Measurements from ENCODE around the gene VEZF1.

The VEZF1 gene

DNA sequence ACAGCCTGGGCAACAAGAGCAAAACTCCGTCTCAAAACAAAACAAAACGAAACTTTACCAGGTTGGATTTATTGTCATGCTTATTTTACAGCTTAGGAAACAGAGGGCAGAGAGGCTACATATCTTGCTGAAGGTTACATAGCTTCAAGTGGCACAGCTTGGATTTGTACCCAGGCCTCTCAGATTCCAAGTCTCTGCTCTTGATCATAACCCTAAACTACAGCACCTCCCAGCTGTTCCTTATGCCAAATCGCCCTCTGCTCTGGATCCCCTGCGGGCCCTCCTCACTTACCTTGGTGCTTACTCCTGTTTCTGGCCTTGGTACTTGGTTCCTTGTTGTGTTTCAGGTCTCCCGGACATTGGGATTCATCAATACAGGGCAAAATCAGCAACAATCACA lies 21.2 kb downstream of the VEZF1 start:
- H3K4me3 ChIP-seq (ENCODE audit: insufficient read depth, low read length, poor library complexity, severe bottlenecking): no peak overlapping the region
- TF ChIP-seq, protein P1, sequence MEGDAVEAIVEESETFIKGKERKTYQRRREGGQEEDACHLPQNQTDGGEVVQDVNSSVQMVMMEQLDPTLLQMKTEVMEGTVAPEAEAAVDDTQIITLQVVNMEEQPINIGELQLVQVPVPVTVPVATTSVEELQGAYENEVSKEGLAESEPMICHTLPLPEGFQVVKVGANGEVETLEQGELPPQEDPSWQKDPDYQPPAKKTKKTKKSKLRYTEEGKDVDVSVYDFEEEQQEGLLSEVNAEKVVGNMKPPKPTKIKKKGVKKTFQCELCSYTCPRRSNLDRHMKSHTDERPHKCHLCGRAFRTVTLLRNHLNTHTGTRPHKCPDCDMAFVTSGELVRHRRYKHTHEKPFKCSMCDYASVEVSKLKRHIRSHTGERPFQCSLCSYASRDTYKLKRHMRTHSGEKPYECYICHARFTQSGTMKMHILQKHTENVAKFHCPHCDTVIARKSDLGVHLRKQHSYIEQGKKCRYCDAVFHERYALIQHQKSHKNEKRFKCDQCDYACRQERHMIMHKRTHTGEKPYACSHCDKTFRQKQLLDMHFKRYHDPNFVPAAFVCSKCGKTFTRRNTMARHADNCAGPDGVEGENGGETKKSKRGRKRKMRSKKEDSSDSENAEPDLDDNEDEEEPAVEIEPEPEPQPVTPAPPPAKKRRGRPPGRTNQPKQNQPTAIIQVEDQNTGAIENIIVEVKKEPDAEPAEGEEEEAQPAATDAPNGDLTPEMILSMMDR (IDR thresholded peaks at IDR 0.05; ENCODE audit: insufficient read depth, low read length, poor library complexity, severe bottlenecking): no peak
- no peak for TF ChIP-seq EZH2phosphoT487 (conservative IDR thresholded peaks at IDR 0.05; ENCODE audit: low read length)
- no peak overlapping the region for H2AFZ ChIP-seq (ENCODE audit: low read depth, low read length, severe bottlenecking)
- no peak overlapping the region for H3K4me2 ChIP-seq (ENCODE audit: low read depth, low read length, poor library complexity, severe bottlenecking)
- H3K79me2 ChIP-seq (ENCODE audit: insufficient read depth, low read length): no peaks in the 10 kb centered on the region
- H3K27ac ChIP-seq (ENCODE audit: low read depth, low read length): no peak overlapping the region
- no peak overlapping the region for H3K9ac ChIP-seq (ENCODE audit: low read length)
- H3K9me2 ChIP-seq (replicated peaks; ENCODE audit: insufficient read depth, low read length): no peaks in the 10 kb centered on the region
- H4K20me1 ChIP-seq (ENCODE audit: low read depth, low read length): no peaks in the 10 kb centered on the region
- H3K36me3 ChIP-seq (ENCODE audit: low read length): no peaks in the 10 kb centered on the region
- no peaks in the 10 kb centered on the region for H3F3A ChIP-seq (ENCODE audit: insufficient read depth)
- no peaks in the 10 kb centered on the region for H3K9me3 ChIP-seq (ENCODE audit: insufficient read depth, low read length)
- no peaks in the 10 kb centered on the region for H3K27me3 ChIP-seq (ENCODE audit: low read length)

DNA sequence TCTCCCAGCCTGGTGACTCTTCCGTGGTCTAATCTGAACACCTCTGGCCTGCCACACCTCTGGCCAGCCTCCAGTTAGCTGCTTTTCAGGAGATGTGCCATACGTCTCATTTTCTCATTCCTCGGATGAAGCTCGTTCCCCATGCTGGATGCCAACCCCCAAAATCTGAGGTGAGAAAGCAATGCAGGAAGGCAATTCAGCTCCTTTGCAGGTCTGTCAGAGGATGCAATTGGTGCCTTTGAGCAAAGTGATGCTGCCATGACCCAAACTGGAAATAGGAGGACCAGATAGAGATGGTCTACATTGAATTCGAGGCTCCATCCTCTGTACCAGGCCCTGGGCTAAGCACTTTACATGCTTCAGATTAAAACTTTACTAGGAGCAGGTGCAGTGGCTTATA lies 21.8 kb downstream of the VEZF1 start:
- no peaks in the 10 kb centered on the region for H3K36me3 ChIP-seq (ENCODE audit: low read length)
- H3F3A ChIP-seq (ENCODE audit: insufficient read depth): no peaks in the 10 kb centered on the region
- TF ChIP-seq, protein P1 (IDR thresholded peaks at IDR 0.05; ENCODE audit: insufficient read depth, low read length, poor library complexity, severe bottlenecking): no peak
- no peak for TF ChIP-seq EZH2phosphoT487 (conservative IDR thresholded peaks at IDR 0.05; ENCODE audit: low read length)
- no peak overlapping the region for H2AFZ ChIP-seq (ENCODE audit: low read depth, low read length, severe bottlenecking)
- H3K27ac ChIP-seq (ENCODE audit: low read depth, low read length): no peak overlapping the region
- H3K79me2 ChIP-seq (ENCODE audit: insufficient read depth, low read length): no peaks in the 10 kb centered on the region
- no peaks in the 10 kb centered on the region for H3K9me2 ChIP-seq (replicated peaks; ENCODE audit: insufficient read depth, low read length)
- H3K9me3 ChIP-seq (ENCODE audit: insufficient read depth, low read length): no peaks in the 10 kb centered on the region
- no peak overlapping the region for H3K9ac ChIP-seq (ENCODE audit: low read length)
- no peak overlapping the region for H3K4me2 ChIP-seq (ENCODE audit: low read depth, low read length, poor library complexity, severe bottlenecking)
- no peaks in the 10 kb centered on the region for H3K27me3 ChIP-seq (ENCODE audit: low read length)
- no peaks in the 10 kb centered on the region for H4K20me1 ChIP-seq (ENCODE audit: low read depth, low read length)
- H3K4me3 ChIP-seq (ENCODE audit: insufficient read depth, low read length, poor library complexity, severe bottlenecking): no peak overlapping the region

DNA sequence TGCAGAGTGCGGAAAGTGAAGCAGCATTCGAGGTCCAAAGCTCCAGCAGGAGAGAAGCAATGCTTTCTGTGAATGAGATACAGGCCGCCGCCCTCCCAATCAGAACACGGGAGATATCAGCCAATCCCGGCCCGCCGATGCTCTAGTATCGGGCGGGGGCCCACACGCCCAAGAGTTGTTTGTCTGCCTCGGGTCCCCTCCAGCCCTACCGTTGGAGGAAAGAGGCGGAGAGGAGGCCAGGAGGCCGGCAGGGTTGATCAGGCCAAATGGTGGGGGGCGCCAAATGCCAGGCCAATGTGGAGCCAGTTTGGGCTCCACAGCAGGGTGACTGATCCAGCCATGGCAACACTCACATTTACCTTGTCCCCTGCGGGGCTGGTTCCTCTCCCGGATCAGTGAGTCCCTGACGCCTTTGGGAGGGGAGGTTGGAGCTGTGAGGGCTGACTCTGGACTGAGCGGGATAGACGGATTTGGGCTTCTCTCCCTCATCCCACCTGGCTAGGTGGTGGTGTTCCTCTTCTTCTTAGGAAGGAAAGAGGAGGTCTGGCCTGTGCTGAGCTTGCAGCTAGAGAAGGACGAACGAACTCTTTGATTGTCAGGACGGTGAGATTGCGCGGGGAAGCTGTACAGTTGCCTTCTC lies 22.4 kb downstream of the VEZF1 start:
- H4K20me1 ChIP-seq (ENCODE audit: low read depth, low read length): no peaks in the 10 kb centered on the region
- H3K27ac ChIP-seq (ENCODE audit: low read depth, low read length): no peak overlapping the region
- no peaks in the 10 kb centered on the region for H3F3A ChIP-seq (ENCODE audit: insufficient read depth)
- no peaks in the 10 kb centered on the region for H3K79me2 ChIP-seq (ENCODE audit: insufficient read depth, low read length)
- H3K9me2 ChIP-seq (replicated peaks; ENCODE audit: insufficient read depth, low read length): no peaks in the 10 kb centered on the region
- H2AFZ ChIP-seq (ENCODE audit: low read depth, low read length, severe bottlenecking): no peak overlapping the region
- H3K9ac ChIP-seq (ENCODE audit: low read length): no peak overlapping the region
- TF ChIP-seq, protein P1 (IDR thresholded peaks at IDR 0.05; ENCODE audit: insufficient read depth, low read length, poor library complexity, severe bottlenecking): no peak
- no peak for TF ChIP-seq EZH2phosphoT487 (conservative IDR thresholded peaks at IDR 0.05; ENCODE audit: low read length)
- no peaks in the 10 kb centered on the region for H3K9me3 ChIP-seq (ENCODE audit: insufficient read depth, low read length)
- no peaks in the 10 kb centered on the region for H3K36me3 ChIP-seq (ENCODE audit: low read length)
- no peak overlapping the region for H3K4me3 ChIP-seq (ENCODE audit: insufficient read depth, low read length, poor library complexity, severe bottlenecking)
- no peak overlapping the region for H3K4me2 ChIP-seq (ENCODE audit: low read depth, low read length, poor library complexity, severe bottlenecking)
- H3K27me3 ChIP-seq (ENCODE audit: low read length): no peaks in the 10 kb centered on the region
